HAP-1 (cell line): ENCODE data around the gene ITIH4.

Experiments
- DNase-seq, 2 experiments: peaks; one replicate each; pipeline ENCODE4 v3.0.0-alpha.2; 2016 to 2020; ENCODE audit warnings: low spot score in 2 of 2
- H3K27me3 ChIP-seq: fragments of 250-450 bp; sonication (Bioruptor Pico); 2 replicates; pipeline ENCODE4 v1.5.1; 2020; ENCODE audit warnings: low read depth, mild to moderate bottlenecking, moderate library complexity
- H3K36me3 ChIP-seq: fragments of 250-450 bp; sonication (Bioruptor Pico); replicated peaks from 2 replicates; pipeline ENCODE4 v1.5.1; 2020; ENCODE audit warnings: mild to moderate bottlenecking
- H3K4me1 ChIP-seq: fragments of 250-450 bp; sonication (Bioruptor Pico); 2 replicates; pipeline ENCODE4 v1.5.1; 2020; ENCODE audit warnings: mild to moderate bottlenecking
- H3K4me3 ChIP-seq: fragments of 250-450 bp; sonication (Bioruptor Pico); 2 replicates; pipeline ENCODE4 v1.5.1; 2020; ENCODE audit warnings: mild to moderate bottlenecking, moderate library complexity
- H3K9me3 ChIP-seq: fragments of 250-450 bp; sonication (Bioruptor Pico); 2 replicates; pipeline ENCODE4 v1.5.1; 2020; ENCODE audit warnings: mild to moderate bottlenecking, moderate library complexity
- in situ Hi-C: fragments of 300-500 bp; cut with MboI; formaldehyde crosslinking; loops from 3 replicates; pipeline ENCODE4 v1.14.3; 2020; ENCODE audit warnings: low sequenced_read_pairs, inconsistent platforms, mixed read lengths

Gene ITIH4

DNA sequence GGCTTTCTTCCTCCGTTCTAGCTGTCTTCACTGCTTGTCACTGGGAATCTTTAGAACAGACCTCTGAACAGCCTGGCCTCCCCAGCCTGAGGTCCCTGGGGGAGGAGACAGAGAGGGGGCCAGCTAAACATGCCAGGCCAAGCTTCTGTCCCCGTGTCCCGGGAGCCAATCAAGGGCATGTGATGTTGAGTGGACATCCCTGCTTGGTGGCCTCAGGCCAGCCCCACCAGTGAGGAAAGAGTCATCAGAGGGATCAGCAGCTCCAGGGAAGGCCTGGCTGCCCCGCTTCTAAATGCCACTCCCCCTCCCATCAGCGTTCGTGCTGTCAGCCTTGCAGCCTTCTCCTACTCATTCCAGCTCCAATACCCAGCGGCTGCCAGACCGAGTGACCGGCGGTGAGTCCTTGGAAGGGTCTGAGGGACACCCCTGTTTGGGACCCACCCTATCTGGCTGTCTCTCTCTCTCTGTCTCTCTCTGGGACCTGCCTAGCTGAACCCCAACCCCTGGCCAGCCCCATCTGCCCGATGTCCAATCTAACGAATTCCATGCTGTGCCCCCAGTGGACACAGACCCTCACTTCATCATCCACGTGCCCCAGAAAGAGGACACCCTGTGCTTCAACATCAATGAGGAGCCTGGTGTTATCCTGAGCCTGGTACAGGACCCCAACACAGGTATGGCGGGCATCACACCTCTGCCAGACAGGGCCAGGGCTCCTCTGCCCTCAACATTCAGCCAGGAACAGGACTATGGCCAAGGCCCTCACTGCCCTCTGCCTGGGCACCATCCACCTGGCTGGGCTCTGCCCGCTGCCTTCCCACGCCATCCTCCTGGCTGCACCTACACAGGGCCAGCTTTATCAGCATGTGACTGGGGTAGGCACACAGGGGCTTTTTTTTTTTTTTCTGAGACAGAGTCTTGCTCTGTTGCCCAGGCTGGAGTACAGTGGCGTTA, 42.5 kb downstream of the ITIH4 start:
- no peak for DNase-seq
- in situ Hi-C loops, result no loop called here

DNA sequence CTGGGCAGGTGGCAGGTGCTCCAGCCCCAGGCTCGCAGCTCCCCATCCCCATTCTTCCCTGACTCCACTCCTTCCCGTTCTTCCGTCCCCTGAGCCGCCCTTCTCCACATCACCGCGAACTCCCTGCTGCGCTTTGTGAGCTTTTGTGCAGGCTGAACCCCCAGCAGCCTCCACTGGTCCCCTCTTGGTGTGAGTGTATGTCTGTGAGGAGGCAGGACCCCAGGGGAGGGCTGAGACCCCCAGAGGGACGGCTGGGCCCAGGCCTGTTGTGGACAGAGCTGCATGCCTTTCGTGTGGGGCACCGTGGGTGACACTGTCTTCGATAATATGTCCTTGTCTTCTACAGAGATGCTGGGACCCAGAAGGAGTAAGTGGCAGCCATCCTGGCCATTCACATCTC, 43.2 kb downstream of the ITIH4 start:
- H3K36me3 ChIP-seq, result no peaks in the 10 kb centered on the region
- no peak for DNase-seq
- in situ Hi-C loops, result no loop called here
- H3K4me3 ChIP-seq, result no peak overlapping the region
- no peaks in the 10 kb centered on the region for H3K4me1 ChIP-seq
- H3K9me3 ChIP-seq, result no peaks in the 10 kb centered on the region
- peaks cover 7% of the 10 kb centered on the region; the same call in 1 of the 2 replicates for H3K27me3 ChIP-seq

More for the DNA sequence above, 42.5 kb downstream of the ITIH4 start:
- no peaks in the 10 kb centered on the region for H3K9me3 ChIP-seq
- H3K27me3 ChIP-seq, result peaks cover 3% of the 10 kb centered on the region; the same call in 1 of the 2 replicates
- no peaks in the 10 kb centered on the region for H3K4me1 ChIP-seq
- no peaks in the 10 kb centered on the region for H3K36me3 ChIP-seq
- H3K4me3 ChIP-seq, result no peak overlapping the region

DNA sequence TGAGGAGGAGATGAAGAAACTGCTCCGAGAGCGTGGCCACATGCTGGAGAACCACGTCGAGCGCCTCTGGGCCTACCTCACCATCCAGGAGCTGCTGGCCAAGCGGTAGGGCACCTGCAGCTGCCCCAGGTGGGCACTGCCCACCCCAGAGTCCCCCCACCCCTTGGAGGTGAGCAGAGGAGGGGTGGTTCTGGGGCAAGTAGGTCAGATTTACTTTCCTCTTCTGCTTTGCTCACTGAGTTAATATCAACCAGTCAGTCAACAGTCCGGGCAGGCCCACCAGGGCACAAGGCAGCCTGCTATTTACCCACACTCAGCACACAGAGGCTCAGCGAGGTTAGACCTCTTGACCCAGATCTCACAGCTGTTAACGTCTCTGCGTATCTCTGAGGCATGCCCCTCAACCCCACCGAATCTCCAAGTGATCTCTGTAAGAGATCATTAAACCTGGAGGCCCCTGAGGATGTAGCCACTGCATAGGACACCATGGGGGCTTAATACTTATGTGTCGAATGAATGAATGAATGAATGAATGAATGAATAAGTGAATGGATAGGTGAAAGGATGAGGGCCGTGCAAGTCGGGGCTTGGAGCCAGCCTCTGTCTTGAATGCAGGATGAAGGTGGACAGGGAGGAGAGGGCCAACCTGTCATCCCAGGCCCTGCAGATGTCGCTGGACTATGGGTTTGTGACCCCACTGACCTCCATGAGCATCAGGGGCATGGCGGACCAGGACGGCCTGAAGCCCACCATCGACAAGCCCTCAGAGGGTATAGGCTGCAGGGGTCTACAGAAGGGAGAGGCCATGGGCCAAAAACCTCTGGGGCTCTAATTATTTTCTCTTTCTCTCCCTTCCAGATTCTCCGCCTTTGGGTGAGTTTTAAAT, 43.9 kb downstream of the ITIH4 start:
- Histone ChIP-seq H3K27me3 (peaks cover 9% of the 10 kb centered on the region; the same call in 1 of the 2 replicates), H3K4me1 (no peaks in the 10 kb centered on the region), H3K9me3 (no peaks in the 10 kb centered on the region), H3K4me3 (no peak overlapping the region), H3K36me3 (no peaks in the 10 kb centered on the region)
- no peak for DNase-seq
- in situ Hi-C loops, result no loop called here

DNA sequence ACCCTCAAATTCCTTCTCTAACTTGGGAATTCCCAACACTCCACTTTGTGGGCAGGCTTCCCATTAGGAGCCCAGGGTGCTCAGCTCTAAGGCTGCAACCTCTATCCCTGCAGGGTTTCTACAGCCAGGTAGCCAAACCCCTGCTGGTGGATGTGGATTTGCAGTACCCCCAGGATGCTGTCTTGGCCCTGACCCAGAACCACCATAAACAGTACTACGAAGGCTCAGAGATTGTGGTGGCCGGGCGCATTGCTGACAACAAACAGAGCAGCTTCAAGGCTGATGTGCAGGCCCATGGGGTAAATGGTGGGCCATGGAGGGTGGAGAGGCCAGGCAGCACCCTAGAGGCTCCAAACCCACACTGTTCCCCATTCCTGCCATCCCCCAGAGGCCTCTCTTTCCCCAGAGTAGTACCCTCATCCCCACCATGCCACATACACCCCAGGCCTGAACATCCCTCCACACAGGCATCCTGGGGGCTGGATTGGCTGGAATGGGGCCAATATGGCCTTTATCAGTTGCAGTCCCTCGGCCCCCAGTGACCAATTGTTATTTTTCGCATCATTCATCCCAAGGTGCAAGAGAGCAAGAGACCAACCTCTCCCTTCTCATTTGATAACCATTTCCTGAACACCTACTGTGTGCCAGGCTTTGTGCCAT, 45.4 kb downstream of the ITIH4 start:
- Histone ChIP-seq H3K27me3 (peaks cover 12% of the 10 kb centered on the region; the same call in 1 of the 2 replicates), H3K36me3 (no peaks in the 10 kb centered on the region), H3K4me3 (no peak overlapping the region), H3K9me3 (no peaks in the 10 kb centered on the region), H3K4me1 (no peaks in the 10 kb centered on the region)
- in situ Hi-C loops, result no loop called here
- no peak for DNase-seq

DNA sequence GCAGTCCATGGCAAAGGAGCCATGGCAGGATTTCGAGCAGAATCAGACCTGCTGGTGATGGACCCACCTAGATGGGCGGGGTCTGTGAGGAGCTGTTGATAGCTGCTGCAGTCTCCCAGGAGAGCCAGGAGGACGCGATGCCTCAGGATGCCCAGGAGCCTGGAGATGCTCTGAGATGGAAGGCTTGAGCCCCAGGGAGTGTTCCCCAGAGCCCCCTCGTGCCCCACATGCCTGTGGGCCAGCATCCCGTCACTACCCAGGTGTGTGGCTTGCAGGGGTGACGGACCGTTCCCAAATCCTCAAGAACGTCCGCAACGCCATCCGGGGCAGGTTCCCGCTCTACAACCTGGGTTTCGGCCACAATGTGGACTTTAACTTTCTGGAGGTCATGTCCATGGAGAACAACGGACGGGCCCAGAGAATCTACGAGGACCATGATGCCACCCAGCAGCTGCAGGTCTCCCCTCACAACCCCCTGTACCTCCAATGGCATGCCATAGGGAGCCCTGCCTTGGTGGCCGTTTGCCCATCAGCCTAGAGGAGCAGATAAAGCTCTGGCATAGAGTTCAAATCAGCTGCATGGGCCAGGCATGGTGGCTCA, 46.4 kb downstream of the ITIH4 start:
- H3K36me3 ChIP-seq, result no peaks in the 10 kb centered on the region
- in situ Hi-C loops, result no loop called here
- no peak overlapping the region for H3K4me3 ChIP-seq
- DNase-seq, result no peak
- H3K4me1 ChIP-seq, result no peaks in the 10 kb centered on the region
- peaks cover 12% of the 10 kb centered on the region; the same call in 1 of the 2 replicates for H3K27me3 ChIP-seq
- H3K9me3 ChIP-seq, result no peaks in the 10 kb centered on the region

DNA sequence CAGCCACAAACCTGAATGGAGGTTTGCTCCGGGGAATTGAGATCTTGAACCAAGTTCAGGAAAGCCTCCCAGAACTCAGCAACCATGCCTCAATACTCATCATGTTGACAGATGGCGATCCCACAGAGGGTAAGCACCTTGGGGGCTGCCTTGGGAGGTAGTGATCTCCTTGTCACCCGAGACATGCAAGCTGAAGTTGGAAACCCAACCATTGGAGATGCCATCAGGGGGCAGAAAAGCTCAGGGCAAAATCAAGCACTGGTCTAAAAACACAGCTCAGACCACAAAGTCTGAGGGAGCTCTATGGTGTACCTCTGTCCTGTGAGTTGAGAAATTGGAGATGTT, 47.3 kb downstream of the ITIH4 start:
- Histone ChIP-seq H3K36me3 (no peaks in the 10 kb centered on the region), H3K27me3 (peaks cover 12% of the 10 kb centered on the region; the same call in 1 of the 2 replicates), H3K4me3 (no peak overlapping the region), H3K9me3 (no peaks in the 10 kb centered on the region), H3K4me1 (no peaks in the 10 kb centered on the region)
- peak in 1 of 2 experiments; percentile 1 for DNase-seq
- in situ Hi-C loops, result no loop called here

DNA sequence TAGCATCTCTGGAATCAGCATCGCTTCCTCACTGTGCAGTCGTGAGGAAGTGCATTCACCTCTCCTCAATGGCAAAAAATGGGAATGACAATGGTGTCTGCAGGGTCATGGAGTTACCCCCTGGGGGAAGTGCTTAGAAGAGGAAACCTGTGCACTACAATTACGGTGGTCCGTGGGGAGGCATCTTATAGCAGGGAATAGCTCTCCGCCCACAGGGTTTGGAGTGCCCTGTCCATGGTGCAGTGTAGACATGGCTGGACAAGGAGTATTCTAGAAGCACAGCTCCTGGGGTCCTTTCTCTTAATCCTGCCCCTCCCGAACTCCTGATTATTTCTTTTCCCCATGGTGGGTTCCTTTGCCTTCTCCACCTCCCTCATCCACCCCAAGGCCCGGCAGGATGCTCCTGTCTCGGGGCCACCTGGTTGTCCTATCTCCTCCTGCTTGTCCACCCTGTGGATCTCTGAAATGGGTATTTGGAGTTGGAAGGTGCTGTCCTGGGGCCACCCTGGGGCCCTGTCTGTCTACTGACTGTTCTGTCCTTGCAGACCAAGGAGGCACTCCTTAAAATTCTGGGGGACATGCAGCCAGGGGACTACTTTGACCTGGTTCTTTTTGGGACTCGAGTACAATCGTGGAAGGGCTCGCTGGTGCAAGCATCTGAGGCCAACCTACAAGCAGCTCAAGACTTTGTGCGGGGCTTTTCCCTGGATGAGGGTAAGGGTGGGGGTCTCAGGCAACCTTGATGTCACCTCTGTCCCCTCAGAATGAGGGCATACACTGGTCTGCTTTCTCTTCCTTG, 47.9 kb downstream of the ITIH4 start:
- Histone ChIP-seq H3K4me1 (no peaks in the 10 kb centered on the region), H3K4me3 (no peak overlapping the region)
- in situ Hi-C loops, result no loop called here

DNA sequence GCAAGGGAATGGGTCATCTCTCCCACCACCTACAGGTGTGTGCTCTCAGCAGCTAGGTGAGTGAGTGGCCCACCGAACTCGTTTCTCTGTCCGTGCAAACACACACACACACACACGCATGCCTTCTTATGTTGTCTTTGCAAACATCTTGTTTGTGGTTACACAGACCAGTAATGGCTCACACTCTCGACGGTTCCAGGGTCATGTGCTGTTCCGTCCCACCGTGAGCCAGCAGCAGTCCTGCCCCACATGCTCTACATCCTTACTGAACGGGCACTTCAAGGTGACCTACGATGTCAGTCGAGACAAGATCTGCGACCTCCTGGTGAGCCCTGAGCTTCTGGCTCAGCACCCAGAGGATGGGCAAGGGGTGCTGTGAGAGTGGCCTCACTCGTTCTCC, 48.7 kb downstream of the ITIH4 start:
- H3K36me3 ChIP-seq, result no peaks in the 10 kb centered on the region
- peak in 1 of 2 experiments; percentile 5 for DNase-seq
- in situ Hi-C loops, result no loop called here
- no peaks in the 10 kb centered on the region for H3K4me1 ChIP-seq
- H3K9me3 ChIP-seq, result no peaks in the 10 kb centered on the region
- H3K4me3 ChIP-seq, result no peak overlapping the region
- H3K27me3 ChIP-seq, result peaks cover 12% of the 10 kb centered on the region; the same call in 1 of the 2 replicates

More for the DNA sequence above, 47.9 kb downstream of the ITIH4 start:
- no peaks in the 10 kb centered on the region for H3K9me3 ChIP-seq
- DNase-seq, result peak in 1 of 2 experiments; percentile 5
- no peaks in the 10 kb centered on the region for H3K36me3 ChIP-seq
- H3K27me3 ChIP-seq, result peaks cover 12% of the 10 kb centered on the region; the same call in 1 of the 2 replicates

DNA sequence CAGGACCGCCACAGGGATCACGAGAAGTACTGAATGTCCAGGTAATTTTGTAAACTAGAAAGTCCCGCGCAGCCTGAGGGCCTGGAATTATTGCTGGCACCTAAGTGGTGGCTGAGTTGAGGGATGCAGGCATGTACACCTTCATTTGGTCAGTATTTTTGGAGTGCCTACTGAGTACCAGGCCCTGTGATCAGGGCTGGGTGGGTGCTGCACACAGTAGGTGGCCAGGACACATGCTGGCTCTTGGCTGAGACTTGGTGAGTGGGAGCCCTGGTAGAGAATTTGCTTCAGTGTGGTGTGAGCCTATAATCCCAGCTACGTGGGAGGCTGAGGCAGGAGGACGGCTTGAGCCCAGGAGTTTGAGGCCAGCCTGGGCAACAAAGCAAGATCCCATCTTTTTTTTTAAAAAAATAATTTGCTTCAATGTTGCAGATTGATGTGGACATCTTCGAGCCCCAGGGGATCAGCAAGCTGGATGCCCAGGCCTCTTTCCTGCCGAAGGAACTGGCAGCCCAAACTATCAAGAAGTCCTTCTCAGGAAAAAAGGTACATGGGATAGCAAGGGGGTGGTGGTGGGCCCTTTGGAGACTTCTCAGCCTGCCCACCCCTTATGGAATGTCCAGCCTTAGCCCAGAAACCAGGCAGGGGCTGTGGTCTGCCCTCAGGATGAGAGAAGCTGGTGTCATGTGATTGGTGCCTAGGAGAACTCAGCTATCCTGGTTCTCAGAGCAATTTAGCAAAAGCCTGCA, 50.5 kb downstream of the ITIH4 start:
- Histone ChIP-seq H3K27me3 (peaks cover 12% of the 10 kb centered on the region; the same call in 1 of the 2 replicates), H3K4me3 (no peak overlapping the region), H3K4me1 (no peaks in the 10 kb centered on the region), H3K36me3 (no peaks in the 10 kb centered on the region), H3K9me3 (no peaks in the 10 kb centered on the region)
- in situ Hi-C loops, result no loop called here
- peak in 1 of 2 experiments; percentile 1 for DNase-seq

DNA sequence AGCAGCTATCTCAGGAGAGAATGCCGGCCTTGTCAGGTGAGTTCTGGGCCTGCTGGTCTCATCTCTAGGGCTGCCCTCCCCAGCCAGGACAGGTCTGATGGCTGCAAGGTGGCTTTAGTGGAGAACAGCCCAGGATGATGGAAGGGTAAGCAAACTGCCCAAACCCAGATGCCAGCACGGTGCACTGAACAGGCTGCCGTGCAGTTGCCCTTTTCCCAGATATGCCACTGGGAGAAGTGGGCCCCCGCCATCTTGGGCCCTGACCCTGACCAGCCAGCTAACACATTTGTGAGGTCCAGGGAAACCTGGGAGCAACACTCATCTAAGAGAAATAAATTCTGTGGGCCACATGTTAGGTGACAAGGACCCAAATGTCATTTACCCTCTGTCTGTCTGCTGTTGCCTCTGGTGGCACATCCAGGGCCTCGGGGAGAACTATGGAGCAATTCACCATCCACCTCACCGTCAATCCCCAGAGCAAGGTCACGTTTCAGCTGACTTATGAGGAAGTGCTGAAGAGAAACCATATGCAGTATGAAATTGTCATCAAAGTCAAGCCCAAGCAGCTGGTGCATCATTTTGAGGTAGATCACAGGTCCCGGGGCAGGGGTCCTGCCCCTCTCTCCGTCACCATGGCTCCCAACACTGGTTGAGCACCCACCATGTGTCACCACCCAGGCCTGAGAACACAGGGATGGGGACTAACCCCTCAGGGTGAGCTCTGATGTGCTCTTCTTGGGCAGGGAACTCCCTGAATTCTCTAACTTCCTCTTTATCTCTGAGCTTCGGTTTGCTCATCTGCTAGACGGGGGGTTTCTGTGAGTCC, 51.2 kb downstream of the ITIH4 start:
- H3K27me3 ChIP-seq, result peaks cover 12% of the 10 kb centered on the region; the same call in 1 of the 2 replicates
- H3K4me1 ChIP-seq, result no peaks in the 10 kb centered on the region
- no peaks in the 10 kb centered on the region for H3K9me3 ChIP-seq
- H3K4me3 ChIP-seq, result no peak overlapping the region
- DNase-seq, result no peak
- H3K36me3 ChIP-seq, result no peaks in the 10 kb centered on the region
- in situ Hi-C loops, result no loop called here

DNA sequence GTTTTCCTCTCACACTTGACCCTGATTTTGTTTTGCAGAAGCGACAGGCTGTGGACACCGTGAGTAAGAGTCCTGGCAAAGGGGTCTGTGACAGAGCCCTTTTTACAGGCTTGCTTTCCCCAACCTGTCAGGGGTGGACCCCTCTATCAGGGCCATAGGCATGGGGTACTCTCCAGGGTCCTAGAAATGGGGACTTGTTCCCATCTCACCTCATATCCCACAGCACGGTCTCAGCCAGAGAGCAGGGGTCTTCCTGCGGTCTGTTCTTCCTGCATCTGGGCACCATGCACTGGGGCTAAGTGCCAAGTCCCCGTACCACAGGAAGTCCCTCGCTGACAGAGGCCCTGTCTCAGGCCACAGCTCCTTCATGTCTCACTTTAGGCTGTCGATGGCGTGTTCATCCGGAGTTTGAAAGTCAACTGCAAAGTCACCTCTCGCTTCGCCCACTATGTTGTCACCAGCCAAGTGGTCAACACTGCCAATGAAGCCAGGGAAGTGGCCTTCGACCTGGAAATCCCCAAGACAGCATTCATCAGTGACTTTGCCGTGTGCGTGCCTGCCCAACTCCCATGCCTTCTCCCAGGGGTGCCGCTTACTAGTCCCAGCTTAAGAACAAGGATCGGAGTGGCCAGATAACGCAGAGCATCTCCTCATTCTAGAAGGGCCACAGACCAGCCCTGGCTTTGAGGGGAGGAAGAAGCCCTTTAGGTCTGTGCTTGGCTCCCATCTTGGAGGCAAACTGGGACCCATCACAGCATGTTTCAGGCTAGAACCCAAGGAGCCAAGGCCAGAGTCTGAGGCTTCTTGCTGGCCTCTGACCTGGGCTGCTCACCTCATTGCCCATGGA, 52.3 kb downstream of the ITIH4 start:
- H3K4me1 ChIP-seq, result no peaks in the 10 kb centered on the region
- H3K4me3 ChIP-seq, result no peak overlapping the region
- H3K27me3 ChIP-seq, result peaks cover 12% of the 10 kb centered on the region; the same call in 1 of the 2 replicates
- H3K36me3 ChIP-seq, result no peaks in the 10 kb centered on the region
- in situ Hi-C loops, result no loop called here
- no peaks in the 10 kb centered on the region for H3K9me3 ChIP-seq
- DNase-seq, result no peak
